Medulla oblongata (tissue), 1 donor: ENCODE measurements around the gene DENND1A.
"Not testable (repeated sequence)": the region's sequence is repeated elsewhere in the genome, so short reads cannot be mapped to it uniquely, and the experiment has no call there.

Experiments used
- DNase-seq: peaks from one replicate; pipeline ENCODE4 v3.0.0-alpha.2; 2015; ENCODE audit errors: extremely low spot score

DENND1A gene

GRCh38 chr9:123654994-123655637, 274.8 kb downstream of the DENND1A start:
- no peak for DNase-seq

- DNase-seq = no peak
Observed at GRCh38 chr9:123654218-123654993, 275.5 kb downstream of the DENND1A start.

- no peak for DNase-seq
Observed at GRCh38 chr9:123652416-123652815, 277.5 kb downstream of the DENND1A start.

- no peak for DNase-seq
Observed at GRCh38 chr9:123651871-123652270, 278.1 kb downstream of the DENND1A start.

DNA sequence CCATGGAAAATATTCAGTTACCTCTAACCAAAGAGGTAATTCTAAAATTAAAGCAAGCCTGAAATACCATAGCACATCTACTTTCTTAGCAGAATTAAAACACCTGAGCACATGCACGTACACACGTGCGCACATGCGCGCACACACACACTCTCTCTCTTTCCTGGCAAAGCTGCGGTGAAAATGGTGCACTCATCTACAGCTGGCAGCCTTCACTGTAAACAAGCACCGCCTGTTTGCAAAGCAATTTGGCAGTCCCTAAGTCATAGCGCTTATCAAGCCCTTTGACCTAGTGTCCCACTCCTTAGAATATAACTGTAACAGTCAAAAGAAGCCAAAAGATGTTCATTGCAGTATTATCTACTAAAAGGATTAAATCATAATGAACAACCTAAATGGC, 278.7 kb downstream of the DENND1A start:
- no peak for DNase-seq

- DNase-seq = no peak
Observed at GRCh38 chr9:123649909-123650308, 280.0 kb downstream of the DENND1A start.

DNA sequence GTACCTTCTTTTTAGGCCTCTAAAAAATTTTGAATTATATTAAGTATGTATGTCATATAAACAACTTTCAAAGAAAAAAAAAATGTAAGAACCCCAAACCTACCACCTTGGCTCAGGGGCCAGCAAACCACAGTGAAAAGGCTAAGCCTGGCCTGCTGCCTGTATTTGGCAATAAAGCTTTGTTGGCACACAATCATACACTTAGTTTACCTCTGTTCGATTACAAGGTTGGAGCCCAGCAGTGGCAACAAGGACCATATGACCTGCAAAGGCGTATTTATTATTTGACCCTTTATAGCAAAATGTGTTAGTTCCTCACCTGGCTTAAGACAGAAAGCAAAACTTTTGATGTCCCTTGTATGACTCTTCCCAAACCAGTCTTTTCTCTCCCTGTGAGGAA, 282.8 kb downstream of the DENND1A start:
- no peak for DNase-seq

- DNase-seq = no peak
Observed at GRCh38 chr9:123645762-123646161, 284.2 kb downstream of the DENND1A start.

- DNase-seq = no peak
Observed at GRCh38 chr9:123645126-123645525, 284.8 kb downstream of the DENND1A start.

DNA sequence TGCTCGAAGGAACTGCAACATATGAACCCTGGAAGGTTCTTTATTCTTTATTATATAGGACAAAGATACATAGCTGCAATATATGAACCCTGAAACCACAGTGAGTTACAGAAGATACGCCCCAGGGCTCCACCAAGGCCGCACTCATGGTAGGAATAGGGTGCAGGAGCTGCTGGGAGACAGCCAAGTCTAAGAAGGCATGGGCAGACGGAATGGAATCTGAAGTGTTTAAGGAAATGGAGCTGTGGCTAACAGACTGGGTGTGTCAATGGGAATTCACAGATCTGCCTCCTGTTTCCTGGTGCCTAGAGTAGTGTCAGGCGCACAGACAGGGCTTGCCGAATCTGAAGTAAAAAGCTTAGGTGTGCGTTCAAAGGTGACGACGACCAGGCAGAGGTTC, 286.4 kb downstream of the DENND1A start:
- DNase-seq = no peak

DNA sequence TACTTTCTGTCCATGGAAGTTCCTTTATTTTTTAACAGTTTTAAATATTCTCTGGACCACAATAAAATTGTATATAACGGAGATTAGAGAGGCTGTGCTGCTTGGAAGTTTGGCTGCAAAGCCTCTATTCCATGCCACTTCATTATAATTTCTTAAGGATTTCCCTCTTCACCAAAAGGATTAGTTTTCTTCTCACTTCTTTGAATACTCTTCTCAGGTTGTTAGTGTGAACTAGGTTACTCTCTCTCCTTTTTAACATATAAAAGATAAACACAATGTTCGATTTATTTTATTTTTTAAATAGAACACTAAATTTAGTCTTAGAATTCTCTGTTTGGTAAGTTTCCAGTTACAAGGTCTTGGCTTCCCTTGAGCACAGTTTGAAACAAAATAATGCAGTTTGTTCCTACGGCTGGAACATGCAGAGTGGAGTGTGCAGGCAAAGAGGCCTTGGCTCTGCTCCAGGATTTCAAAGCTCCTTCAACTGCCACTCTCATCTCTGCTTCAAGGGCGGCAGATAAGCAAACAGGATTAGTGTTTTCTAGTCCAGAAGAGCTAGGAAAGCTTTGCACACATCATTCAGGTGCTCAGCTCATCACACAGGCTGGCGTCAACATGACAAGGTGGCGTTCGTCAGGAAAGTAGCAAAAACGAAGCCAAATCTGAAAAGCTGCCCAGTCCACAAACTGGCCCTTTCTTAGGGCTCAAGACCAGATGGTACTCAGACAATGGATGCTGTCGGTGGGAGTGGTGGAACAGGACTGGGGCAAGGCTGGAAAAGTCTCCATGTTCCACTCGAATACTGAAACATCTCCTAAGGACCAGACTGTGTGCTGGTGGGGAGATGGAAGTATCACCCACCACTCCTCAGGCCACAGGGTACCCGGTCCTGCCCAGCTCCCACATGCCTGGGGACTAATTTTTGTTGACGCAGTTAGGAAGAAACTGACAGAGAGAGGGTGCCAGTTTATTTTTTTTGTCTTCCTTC, 287.3 kb downstream of the DENND1A start:
- peak; percentile 72 for DNase-seq

GRCh38 chr9:123640792-123641222, 289.1 kb downstream of the DENND1A start:
- DNase-seq = no peak

- no peak for DNase-seq
Observed at GRCh38 chr9:123639743-123640142, 290.2 kb downstream of the DENND1A start.

GRCh38 chr9:123637945-123638634, 291.8 kb downstream of the DENND1A start:
- DNase-seq = no peak

- DNase-seq = no peak
Observed at GRCh38 chr9:123637606-123637944, 292.4 kb downstream of the DENND1A start.

- not testable (repeated sequence) for DNase-seq
Observed at GRCh38 chr9:123636805-123637204, 293.1 kb downstream of the DENND1A start.

DNA sequence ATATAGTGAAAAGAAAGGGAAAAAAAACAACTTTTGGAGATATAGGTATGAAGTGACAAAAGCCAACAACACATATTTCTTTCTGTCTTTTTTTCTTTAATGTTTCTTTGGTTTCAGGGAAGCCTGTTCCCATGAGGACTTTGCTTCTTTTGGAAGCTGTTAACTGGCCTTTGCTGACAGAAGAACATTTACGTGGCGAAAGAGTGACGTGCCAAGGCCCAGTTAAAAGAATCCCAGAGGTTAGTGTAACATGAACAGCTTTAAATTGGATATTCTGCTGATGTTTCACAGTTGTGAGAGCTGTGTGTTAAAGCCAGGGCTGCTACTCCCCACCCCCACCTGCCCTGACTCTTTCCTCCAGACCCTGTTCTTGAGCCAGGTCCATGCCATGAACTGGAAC, 298.1 kb downstream of the DENND1A start:
- no peak for DNase-seq

- no peak for DNase-seq
Observed at GRCh38 chr9:123630233-123630632, 299.7 kb downstream of the DENND1A start.

DNA sequence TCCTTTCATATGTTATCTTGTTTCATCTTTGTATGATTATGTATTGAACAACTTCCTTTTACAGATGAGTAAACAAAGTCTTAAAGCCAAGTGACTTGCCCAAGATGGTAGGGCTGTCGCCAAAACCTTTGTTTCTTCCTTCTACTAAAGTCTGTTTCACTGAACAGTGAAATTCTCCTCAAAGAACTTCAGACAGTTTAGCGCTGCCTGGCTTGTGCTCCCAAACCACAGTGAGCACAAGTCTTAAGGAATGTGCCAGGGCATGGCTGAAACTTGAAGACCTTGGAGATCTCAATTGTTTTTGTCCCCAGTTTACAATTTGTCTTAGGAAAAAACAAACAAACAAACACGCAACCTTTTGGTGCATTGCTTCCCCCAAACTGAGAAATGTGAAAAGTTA, 300.4 kb downstream of the DENND1A start:
- DNase-seq = peak; percentile 33

DNA sequence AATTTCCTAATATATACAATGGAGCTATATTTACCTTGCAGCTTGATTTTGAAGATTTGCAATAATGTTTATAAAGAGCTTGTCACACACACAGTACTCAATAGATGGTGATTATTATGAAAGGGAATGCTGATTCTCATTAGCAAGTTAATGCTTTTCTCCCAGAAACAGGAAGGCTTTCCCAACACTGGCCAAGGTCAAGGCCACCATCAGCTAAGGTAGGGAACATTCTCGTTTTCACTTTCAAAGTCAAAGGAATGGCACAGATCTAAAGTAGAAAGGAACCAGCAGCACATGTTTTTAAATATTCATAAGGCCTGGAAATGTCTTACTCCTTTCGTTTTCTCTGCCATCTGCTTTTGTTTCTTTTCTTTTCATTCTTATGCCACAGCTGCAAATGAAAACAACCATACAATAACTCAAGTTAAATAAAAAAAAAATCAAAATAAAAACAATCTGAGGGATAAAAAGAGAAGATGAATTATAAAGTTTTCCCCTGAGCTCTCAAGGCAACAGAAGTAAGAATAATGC, 307.1 kb downstream of the DENND1A start:
- no peak for DNase-seq

DNA sequence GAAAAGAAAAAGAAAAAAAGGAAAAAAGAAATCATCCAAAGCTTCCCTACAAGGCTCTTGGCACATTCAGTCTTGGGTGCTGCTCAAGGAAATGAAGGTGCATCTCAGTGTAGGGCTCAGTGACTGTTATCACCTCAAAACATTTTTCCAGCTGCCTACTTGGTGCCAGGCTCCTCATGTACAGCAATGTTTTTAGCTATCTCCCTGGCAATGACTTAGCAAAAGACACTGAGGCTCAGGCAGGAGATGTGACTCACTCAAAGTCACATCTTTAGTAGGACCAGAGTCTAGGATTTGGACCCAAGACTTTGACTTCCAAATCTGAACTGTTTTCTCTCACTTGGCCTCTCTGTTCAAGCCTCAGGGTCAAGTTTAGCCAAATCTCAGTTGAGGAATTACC, 309.7 kb downstream of the DENND1A start:
- DNase-seq = no peak
